Motor neuron (in vitro differentiated cells): ENCODE data around the gene PPTC7. TPM values are rescaled to one million over a fixed set of nuclear protein-coding genes. Genes with fewer than 3 reads are reported as not detected.
A peak's percentile ranks its signal among the peaks of the same experiment; 100 is the strongest.
"Not testable (repeated sequence)": the region's sequence is repeated elsewhere in the genome, so short reads cannot be mapped to it uniquely, and the experiment has no call there.

Experiments used
- ATAC-seq, 8 experiments: fragments of 200-7000 bp; cut with Tn5 transposase; replicated peaks in 6 of 8; 2 replicates each; pipeline ENCODE4 v1.8.0; 2021; ENCODE audit warnings: mild to moderate bottlenecking in 8 of 8, moderate library complexity in 8 of 8
- H3K27ac ChIP-seq, 2 donors: fragments of 250-450 bp; sonication (Bioruptor Pico); 2 replicates each; pipeline ENCODE4 v1.9.0; 2021; ENCODE audit warnings: antibody characterized with exemption in 2 of 2, mild to moderate bottlenecking in 2 of 2, moderate library complexity in 1 of 2
- H3K4me1 ChIP-seq, 2 donors: fragments of 250-450 bp; sonication (Bioruptor Pico); replicated peaks in 1 of 2; 2 replicates each; pipeline ENCODE4 v1.6.1; 2021; ENCODE audit warnings: antibody characterized with exemption in 2 of 2, mild to moderate bottlenecking in 2 of 2, moderate library complexity in 1 of 2
- H3K4me3 ChIP-seq, 5 donors: fragments of 250-450 bp; sonication (Bioruptor Pico); 2 replicates each; pipeline ENCODE4 v1.9.0; 2021; ENCODE audit warnings: antibody characterized with exemption in 5 of 5, mild to moderate bottlenecking in 5 of 5, moderate library complexity in 4 of 5
- WGBS, 10 experiments: fragments of 450-650 bp; shearing (Covaris generic); methylation state at CpG; one replicate each; pipeline ENCODE4 v1.0.0; 2022; 5-methylcytosine and 5-hydroxymethylcytosine counted together
- in situ Hi-C, 9 experiments: fragments of 400-800 bp; cut with MboI; loops; one replicate each; pipeline ENCODE4 v1.15.0; 2021; ENCODE audit warnings: low sequenced_read_pairs in 9 of 9, low pct_unique_long_range_greater_than_20kb in 2 of 9; ENCODE audit not compliant: unreplicated experiment in 9 of 9
- total RNA-seq, 8 experiments: library from RNA; unstranded; fragments of 300-600 nt; gene quantifications; 2 replicates each; pipeline versions ENCODE4 v1.2.3 to v1.2.4, GENCODE V29; 2022

PPTC7 gene
- total RNA-seq, 8 experiments from 2014 or later: 6.0 to 19.4 (median 6.6) TPM

DNA sequence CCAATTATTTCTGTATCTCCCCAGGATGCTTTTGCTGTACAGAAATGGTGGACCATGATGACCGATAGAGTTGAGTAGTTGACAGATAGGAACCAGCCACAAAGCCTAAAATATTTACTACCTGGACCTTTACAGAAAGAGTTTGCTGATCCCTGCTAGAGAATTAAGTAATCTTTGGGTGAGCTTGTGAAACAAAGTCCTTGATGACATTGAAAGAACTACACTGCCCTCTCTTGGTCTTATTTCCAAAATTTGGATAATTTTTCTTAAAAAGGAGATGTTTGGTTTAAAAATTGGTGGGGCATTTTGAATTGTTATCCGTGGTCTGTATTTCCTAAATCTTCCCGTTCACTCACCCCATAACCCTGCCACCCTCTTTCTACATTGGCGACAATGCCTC is 17.1 kb upstream of the PPTC7 start:
- in situ Hi-C loops: loop anchor here in 2 of 9 experiments (10.0 to 25.0 kb wide), 2 partner anchors 85 to 88 kb away; partner anchors contain the start of genes RAD9B (in 1 of the 2) and VPS29 (in 1 of the 2)
- H3K27ac ChIP-seq: no peak overlapping the region
- 6 to 100% (median 56%) methylated on average over 1 to 4 of the region's 4 CpGs; no CpG with 5 or more reads in 1 of the 10 experiments for WGBS, 10 experiments
- ATAC-seq: no peak
- H3K4me1 ChIP-seq: no peaks in the 10 kb centered on the region
- no peak overlapping the region for H3K4me3 ChIP-seq

DNA sequence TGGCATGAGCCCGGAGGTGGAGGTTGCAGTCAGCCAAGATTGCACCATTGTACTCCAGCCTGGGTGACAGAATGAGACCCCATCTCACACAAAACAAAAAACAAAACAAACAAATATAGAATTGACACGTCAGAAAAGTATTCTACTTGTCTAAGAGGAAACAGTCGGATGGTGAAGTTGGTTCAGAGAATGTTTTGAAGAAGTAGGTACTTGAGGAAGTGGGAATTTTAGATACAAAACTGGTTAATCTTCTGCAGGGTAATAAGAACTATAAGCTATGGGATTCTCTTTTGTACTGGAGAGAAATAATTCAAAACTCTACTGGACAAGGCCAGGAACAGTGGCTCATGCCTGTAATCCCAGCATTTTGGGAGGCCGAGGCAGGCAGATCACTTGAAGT is 16.2 kb upstream of the PPTC7 start:
- H3K4me3 ChIP-seq: no peak overlapping the region
- no peak overlapping the region for H3K27ac ChIP-seq
- H3K4me1 ChIP-seq: no peaks in the 10 kb centered on the region
- in situ Hi-C loops: no loop called here
- ATAC-seq: no peak
- 70 to 100% (median 80%) methylated on average over 2 to 4 of the region's 4 CpGs; no CpG with 5 or more reads in 1 of the 10 experiments for WGBS, 10 experiments

DNA sequence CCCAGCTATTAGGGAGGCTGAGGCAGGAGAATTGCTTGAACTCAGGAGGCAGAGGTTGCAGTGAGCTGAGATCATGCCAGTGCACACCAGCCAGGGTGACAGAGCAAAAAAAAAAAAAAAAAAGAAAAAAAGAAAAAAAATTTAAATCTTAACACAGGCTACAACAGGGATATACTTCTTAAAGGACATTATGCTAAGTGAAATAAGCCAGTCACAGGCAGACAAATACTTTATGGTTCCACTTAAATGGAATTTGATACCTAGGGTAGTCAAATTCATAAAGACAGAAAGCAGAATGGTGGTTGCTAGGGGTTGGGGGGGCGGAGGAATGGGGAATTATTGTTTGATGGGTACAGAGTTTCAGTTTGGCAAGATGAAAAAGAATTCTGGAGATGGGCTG is 14.8 kb upstream of the PPTC7 start:
- 67 to 100% (median 80%) methylated on average over 1 of the region's 1 CpG; no CpG with 5 or more reads in 6 of the 10 experiments for WGBS, 10 experiments
- Histone ChIP-seq H3K4me3 (no peak overlapping the region), H3K27ac (no peak overlapping the region), H3K4me1 (no peaks in the 10 kb centered on the region)
- in situ Hi-C loops: no loop called here
- ATAC-seq: no peak

DNA sequence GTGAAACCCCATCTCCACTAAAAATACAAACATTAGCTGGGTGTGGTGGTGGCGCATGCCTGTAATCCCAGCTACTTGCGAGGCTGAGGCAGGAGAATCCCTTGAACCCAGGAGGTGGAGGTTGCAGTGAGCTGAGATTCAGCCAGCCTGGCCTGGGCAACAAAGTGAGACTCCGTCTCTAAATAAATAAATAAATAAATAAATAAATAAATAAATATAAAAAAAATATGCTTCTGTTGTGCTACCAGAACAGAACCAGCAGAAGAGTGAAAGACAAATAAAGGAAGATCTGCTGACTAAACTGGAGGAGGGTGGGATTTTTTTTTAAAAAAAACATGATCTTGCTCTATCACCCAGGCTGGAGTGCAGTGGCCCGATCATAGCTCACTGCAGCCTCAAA is 9.8 kb upstream of the PPTC7 start:
- ATAC-seq, H3K27ac ChIP-seq, H3K4me3 ChIP-seq, H3K4me1 ChIP-seq, in situ Hi-C loops: not testable (repeated sequence)
- WGBS, 10 experiments: 76 to 100% (median 96%) methylated on average over 1 to 4 of the region's 4 CpGs; no CpG with 5 or more reads in 3 of the 10 experiments

DNA sequence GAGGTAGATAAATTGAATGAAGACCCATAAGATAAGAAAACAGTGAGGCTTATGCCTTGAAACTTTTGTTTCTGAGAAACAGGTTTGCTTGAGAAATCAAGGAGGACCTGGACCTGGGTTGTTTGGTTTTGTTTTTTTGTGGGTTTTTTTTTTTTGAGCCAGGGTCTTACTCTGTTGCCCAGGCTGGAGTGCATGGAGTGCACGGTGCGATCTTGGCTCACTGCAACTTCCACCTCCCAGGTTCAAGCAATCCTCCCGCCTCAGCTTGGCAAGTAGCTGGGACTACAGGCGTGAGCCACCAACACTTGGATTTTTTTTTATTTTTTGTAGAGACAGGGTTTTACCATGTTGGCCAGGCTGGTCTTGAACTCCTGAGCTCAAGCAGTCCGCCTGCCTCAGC is 9.0 kb upstream of the PPTC7 start:
- no peak overlapping the region for H3K27ac ChIP-seq
- no peak for ATAC-seq
- H3K4me3 ChIP-seq: no peak overlapping the region
- no peaks in the 10 kb centered on the region for H3K4me1 ChIP-seq
- in situ Hi-C loops: no loop called here
- WGBS, 10 experiments: 70 to 100% (median 93%) methylated on average over 2 to 5 of the region's 5 CpGs; no CpG with 5 or more reads in 2 of the 10 experiments

DNA sequence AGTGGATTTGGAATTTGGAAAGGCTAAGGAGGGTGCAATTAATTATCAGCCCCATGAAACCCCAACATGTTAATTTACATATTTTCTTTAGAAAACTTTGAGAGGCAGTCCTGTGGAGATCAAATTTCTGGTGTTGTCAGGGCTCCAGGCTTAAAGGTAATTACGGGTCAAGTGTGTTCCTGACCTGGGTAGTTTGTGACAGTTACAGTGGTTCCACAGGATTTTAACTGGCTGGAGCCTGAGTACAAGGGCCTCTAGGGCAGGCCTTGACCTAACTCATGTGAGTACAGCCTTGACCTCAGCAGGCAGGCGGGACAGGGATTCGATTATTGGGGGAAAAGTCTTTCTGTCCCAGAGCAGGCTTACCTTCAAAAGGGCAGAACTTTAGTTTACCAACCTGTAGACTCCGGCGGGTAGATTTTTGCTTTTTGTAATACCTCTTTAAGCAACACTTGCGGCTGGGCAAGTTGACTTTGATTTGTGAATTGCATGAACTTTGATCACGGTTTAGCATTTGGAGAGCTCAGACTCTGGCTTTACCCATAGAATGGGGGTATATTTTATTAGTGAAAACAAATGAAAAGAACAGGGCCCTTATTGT is 8.4 kb upstream of the PPTC7 start:
- Histone ChIP-seq H3K27ac (no peak overlapping the region), H3K4me1 (no peaks in the 10 kb centered on the region), H3K4me3 (no peak overlapping the region)
- 0 to 95% (median 85%) methylated on average over 1 to 7 of the region's 7 CpGs; no CpG with 5 or more reads in 1 of the 10 experiments for WGBS, 10 experiments
- in situ Hi-C loops: no loop called here
- no peak for ATAC-seq

DNA sequence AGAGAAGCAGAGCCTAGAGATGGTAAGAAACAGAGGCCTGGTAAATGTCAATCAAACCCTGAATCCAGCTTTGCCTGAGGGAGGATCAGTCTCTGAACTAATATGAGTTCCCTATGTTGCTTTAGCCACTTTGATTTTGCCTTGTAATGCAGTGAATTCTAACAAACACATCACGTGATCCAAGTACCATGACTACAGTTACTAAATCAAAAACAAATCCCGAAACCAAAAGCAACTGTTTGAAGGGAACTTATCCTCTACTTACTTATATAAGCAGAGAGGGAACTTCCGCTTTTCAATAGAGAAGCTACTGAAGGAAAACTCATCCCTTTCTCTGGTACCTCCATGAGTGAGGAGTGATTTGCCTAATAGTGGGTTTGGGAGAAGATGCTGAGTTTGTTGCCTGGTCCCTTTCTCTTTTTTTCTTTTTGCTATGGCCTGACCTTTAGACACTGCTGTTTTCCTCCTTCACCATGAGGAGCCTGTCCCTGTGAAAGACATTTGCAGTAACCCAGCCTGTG is 7.7 kb upstream of the PPTC7 start:
- Histone ChIP-seq H3K4me1 (no peaks in the 10 kb centered on the region), H3K27ac (no peak overlapping the region), H3K4me3 (no peak overlapping the region)
- peak in 2 of 8 experiments; percentile 93 to 95 for ATAC-seq
- 0 to 100% (median 63%) methylated on average over 2 to 3 of the region's 3 CpGs; no CpG with 5 or more reads in 2 of the 10 experiments for WGBS, 10 experiments
- in situ Hi-C loops: no loop called here

DNA sequence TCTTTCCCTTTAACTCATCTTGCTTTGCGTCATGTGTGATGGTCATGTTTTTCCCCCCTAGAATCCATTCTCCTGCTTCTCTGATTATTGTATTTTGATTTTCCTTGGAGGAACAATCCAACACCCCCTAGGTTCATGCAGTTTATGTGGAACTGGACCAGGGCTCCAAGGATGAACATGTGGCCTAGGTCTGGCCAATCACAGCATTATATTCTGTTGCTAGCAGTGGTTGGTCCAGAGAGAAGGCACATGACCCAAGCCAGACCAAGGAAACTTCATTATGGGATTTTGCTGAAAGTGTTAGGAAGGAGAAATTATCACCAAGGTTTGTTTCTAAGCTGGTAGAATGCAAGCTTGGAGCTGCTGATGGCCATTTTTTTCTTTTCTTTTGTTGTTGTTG is 6.9 kb upstream of the PPTC7 start:
- in situ Hi-C loops: no loop called here
- no peak for ATAC-seq
- WGBS, 10 experiments: 91 to 100% (median 100%) methylated on average over 1 of the region's 1 CpG; no CpG with 5 or more reads in 2 of the 10 experiments

DNA sequence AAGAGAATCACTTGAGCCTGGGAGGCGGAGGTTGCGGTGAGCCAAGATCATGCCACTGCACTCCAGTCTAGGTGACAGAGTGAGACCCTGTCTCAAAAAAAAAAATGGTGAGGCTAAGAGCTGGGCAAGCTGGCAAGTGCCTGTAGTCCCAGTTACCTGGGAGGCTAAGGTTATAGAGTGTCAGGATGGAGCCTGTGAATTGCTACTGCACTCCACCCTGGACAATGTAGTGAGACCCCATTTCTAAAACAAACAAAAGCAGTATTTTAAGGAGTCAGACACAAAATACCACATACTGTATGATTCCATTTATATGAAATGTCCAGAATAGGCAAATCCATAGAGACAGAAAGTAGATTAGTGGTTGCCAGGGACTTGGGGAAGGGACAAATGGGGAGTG is 4.0 kb upstream of the PPTC7 start:
- ATAC-seq, in situ Hi-C loops, H3K4me1 ChIP-seq, H3K27ac ChIP-seq, H3K4me3 ChIP-seq: not testable (repeated sequence)
- WGBS, 10 experiments: 86 to 100% (median 100%) methylated on average over 1 to 2 of the region's 2 CpGs; no CpG with 5 or more reads in 7 of the 10 experiments

More for the DNA sequence above, 6.9 kb upstream of the PPTC7 start:
- H3K4me1 ChIP-seq: no peaks in the 10 kb centered on the region
- H3K27ac ChIP-seq: no peak overlapping the region
- no peak overlapping the region for H3K4me3 ChIP-seq

DNA sequence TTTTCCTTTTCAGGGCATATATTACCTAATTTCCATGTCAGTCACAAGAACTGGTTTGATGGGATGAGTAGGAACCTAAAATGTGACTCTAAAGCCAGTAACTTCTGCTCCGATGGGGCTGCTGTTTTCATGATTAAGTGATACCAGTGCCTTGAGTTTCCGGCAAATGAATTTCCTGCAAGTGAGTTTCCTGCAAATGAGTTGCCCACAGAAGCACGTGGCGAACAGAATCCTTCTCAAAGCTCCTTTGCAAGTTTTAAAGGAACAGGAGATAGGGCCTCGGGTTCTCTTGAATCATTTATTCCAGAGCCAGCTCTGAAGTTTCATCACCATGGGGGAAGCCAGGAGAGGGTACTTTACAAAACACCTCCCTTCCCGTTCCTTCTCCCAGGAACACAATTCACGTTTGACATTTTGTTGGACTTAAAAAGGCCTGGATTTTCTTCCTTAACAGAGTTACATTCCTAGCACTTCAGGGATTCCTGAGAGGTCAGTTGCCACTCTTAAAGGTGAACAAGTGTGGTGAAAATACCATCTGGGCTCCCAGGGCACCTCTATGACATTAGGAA is 2.2 kb upstream of the PPTC7 start:
- Histone ChIP-seq H3K4me1 (peaks cover 7 to 13% of the 10 kb centered on the region in 2 donors), H3K4me3 (no peak overlapping the region), H3K27ac (no peak overlapping the region)
- 0 to 68% (median 38%) methylated on average over 1 to 7 of the region's 7 CpGs; no CpG with 5 or more reads in 1 of the 10 experiments for WGBS, 10 experiments
- ATAC-seq: peak in 1 of 8 experiments; percentile 4
- in situ Hi-C loops: no loop called here

DNA sequence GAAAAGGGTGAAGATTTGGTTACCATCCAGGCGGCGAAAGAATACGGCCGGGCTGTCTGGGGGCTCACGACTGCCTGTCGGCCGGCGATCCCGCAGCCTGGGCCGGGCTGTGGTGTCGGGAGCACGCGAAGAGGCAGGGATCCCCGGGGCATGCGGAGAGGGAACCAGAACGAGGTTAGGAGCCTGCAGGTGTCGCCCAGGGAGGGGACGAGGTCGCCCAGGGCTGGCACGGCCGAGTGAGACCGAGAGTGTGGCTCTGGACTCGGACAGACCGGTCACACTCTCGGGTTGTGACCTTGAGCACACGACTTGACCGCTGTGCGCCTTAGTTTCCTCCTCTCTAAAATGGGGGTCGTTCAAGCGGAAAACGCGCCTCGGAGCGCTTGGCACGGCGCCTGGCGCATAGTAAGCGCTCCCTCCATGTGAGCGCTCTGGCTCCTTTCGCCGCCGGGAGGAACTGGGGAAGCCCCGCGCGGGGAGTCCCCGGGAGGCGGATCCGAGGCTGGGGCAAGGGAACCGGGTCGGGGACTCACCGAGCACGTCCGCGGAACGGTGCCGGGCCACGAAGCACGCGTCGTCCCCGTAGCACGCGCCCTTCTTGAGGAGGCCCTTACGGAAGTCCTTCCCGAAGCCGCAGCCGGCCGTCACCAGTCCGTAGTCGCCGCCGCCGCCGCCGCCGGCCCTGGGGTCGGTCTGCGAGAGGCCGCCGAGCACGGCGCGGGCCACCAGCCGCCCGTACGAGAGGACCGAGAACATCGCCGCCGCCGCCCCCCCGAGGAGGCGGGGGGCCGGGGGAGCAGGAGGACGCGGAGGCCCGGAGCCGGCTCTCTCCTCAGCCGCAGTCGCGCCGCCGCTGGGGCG is 612 bp downstream of the PPTC7 start:
- whole genome bisulfite sequencing, 10 experiments: 0 to 2% (median 0%) methylated on average over 1 to 7 of the region's 104 CpGs; no CpG with 5 or more reads in 4 of the 10 experiments
- H3K4me1 ChIP-seq: peaks cover 7 to 15% of the 10 kb centered on the region in 2 donors
- H3K4me3 ChIP-seq: peak overlapping the region; percentile 60 to 94 (median 88)
- peak overlapping the region; percentile 77 to 82 for H3K27ac ChIP-seq
- in situ Hi-C loops: no loop called here
- ATAC-seq: peak; percentile 31 to 72 (median 64)

DNA sequence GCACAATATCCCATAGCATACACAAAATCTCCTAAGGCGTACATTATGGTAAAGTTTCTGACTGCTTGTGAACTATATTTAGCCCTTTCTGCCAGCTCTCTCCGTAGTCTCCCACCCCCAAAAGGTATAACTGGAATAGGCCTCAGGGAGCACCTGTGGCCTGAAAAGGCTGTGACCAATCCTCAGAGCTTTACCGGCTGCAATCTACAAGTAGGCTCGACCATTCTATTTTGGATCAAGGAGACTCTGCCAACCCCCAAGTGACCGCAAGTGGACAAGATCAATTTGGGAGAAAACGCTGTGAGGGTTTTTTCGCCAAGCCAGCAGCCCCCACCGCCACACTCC is 1.2 kb downstream of the PPTC7 start:
- in situ Hi-C loops: no loop called here
- no peak overlapping the region for H3K27ac ChIP-seq
- ATAC-seq: peak in 1 of 8 experiments; percentile 0
- H3K4me1 ChIP-seq: peaks cover 7 to 15% of the 10 kb centered on the region in 2 donors
- WGBS, 10 experiments: 0 to 40% (median 11%) methylated on average over 1 to 6 of the region's 8 CpGs; no CpG with 5 or more reads in 1 of the 10 experiments
- peak overlapping the region; percentile 60 to 94 (median 88) for H3K4me3 ChIP-seq
